Amygdala (tissue), 56 donors: ENCODE measurements around the gene MAP3K20.
"Not testable (repeated sequence)": the region's sequence is repeated elsewhere in the genome, so short reads cannot be mapped to it uniquely, and the experiment has no call there.

ENCODE experiments used
- DNase-seq, 56 donors: peaks; one replicate each; lab custom pipeline; 2025; lab: John Stamatoyannopoulos, UW

Gene MAP3K20

GRCh38 chr2:173299764-173300163, 224.1 kb downstream of the MAP3K20 start:
- DNase-seq: no peak

- DNase-seq: no peak
Measured at GRCh38 chr2:173300458-173300857, 224.8 kb downstream of the MAP3K20 start.

GRCh38 chr2:173301549-173301948, 225.9 kb downstream of the MAP3K20 start:
- not testable (repeated sequence) for DNase-seq

- DNase-seq: no peak
Measured at GRCh38 chr2:173305303-173305702, 229.7 kb downstream of the MAP3K20 start.

GRCh38 chr2:173307293-173307692, 231.6 kb downstream of the MAP3K20 start:
- peak in 7 of 56 donors; percentile 1 to 19 (median 2) for DNase-seq

- DNase-seq: not testable (repeated sequence)
Measured at GRCh38 chr2:173309370-173309769, 233.7 kb downstream of the MAP3K20 start.

- no peak for DNase-seq
Measured at GRCh38 chr2:173311844-173312606, 236.4 kb downstream of the MAP3K20 start.
